ENCODE results near the gene LEMD2. TPM values are rescaled to one million over a fixed set of nuclear protein-coding genes. Genes with fewer than 3 reads are reported as not detected.
"Not testable (repeated sequence)": the region's sequence is repeated elsewhere in the genome, so short reads cannot be mapped to it uniquely, and the experiment has no call there.

The LEMD2 gene
- 59.2 and 59.6 TPM in 2 replicates for total RNA-seq

DNA sequence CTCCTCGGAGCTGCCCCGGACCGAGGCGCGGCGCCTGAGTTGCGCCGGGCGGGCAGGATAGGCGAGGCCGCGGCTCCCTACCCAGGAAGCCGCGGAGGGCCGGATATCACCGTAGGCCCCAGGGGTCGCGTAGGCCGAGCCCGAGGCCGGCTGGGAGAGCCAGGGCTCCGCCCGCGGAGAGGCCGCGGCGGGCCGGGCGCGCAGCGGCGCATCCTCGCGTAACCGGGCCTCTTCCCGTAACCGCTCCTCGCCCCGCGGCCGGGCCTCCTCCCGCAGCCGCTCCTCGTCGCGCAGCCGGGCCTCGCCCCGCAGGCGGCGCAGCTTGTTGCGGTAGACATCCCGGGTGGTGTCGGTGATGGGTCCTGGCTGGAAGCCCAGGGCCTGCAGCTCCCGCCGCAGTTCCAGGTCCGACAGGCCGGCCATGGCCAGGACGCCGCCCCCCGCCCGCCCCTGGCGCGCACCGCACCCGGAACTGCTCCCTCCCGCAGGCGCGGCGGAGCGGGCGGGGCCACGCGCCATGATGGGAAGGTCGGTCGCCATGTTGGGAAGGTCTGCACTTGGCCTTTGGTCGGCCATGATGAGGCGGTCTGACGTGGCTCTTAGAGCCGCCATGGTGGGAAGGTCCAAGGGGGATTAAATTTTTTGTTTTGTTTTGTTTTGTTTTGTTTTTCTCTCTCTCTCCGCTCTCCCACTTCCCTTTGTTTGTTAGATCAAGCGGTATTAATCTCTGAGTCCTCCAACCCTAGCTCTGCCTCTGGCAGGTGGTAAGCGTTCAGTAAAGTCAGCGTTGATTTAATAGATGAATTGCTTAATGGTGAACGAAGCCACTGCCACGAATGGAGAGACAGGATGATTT, at the start of gene LEMD2:
LEMD2 (minus strand) TSS at position 437 of the 856 bp plus-strand sequence; CDS start at position 423, 14 bp downstream.
- TF ChIP-seq, protein P1, sequence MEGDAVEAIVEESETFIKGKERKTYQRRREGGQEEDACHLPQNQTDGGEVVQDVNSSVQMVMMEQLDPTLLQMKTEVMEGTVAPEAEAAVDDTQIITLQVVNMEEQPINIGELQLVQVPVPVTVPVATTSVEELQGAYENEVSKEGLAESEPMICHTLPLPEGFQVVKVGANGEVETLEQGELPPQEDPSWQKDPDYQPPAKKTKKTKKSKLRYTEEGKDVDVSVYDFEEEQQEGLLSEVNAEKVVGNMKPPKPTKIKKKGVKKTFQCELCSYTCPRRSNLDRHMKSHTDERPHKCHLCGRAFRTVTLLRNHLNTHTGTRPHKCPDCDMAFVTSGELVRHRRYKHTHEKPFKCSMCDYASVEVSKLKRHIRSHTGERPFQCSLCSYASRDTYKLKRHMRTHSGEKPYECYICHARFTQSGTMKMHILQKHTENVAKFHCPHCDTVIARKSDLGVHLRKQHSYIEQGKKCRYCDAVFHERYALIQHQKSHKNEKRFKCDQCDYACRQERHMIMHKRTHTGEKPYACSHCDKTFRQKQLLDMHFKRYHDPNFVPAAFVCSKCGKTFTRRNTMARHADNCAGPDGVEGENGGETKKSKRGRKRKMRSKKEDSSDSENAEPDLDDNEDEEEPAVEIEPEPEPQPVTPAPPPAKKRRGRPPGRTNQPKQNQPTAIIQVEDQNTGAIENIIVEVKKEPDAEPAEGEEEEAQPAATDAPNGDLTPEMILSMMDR (IDR thresholded peaks at IDR 0.05; ENCODE audit: insufficient read depth, low read depth, low read length) = no peak
- peak within 1 kb of the TSS; percentile 69 for H3K4me3 ChIP-seq (ENCODE audit: low read depth, low read length)
- peak; percentile 95 for DNase-seq (ENCODE audit: low read depth)

DNA sequence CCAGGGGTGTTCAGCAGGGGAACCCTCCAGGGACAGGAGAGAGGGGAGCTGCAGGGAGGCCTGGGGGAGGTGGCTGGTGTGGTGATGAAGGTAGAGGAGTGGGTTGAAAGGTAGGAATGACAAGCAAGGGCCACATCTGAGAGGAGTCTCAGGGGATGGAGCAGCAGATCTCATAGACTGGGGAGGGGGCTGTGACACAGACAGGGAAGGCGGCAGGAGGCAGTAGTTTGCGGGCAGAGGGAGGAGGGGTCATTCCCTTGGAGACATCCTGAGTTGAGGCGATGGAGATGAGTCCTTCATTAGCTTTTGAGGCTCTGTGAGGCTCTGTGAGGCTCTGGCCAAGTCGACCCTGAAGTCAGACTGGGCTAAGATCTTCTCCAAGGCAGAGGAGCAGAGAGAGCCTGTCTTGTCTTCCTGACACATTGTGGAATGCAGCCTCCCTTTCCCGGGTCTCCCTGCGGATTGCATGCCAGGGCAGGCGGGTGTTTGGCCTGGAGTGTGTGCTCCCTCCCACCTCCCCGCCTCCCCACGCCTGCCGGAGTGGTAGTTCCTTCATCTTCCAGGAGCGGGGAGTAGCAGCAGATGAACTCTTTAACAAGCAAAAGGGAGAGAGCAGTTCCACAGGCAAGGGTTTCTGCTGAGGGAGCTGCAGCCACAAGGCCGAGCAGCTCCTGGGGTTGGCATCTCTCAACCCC, 49.2 kb upstream of the LEMD2 start:
- no peak overlapping the region for H3K4me3 ChIP-seq (ENCODE audit: low read depth, low read length)
- TF ChIP-seq, protein P1 (IDR thresholded peaks at IDR 0.05; ENCODE audit: insufficient read depth, low read depth, low read length) = peak; percentile 3
- peak; percentile 69 for DNase-seq (ENCODE audit: low read depth)

DNA sequence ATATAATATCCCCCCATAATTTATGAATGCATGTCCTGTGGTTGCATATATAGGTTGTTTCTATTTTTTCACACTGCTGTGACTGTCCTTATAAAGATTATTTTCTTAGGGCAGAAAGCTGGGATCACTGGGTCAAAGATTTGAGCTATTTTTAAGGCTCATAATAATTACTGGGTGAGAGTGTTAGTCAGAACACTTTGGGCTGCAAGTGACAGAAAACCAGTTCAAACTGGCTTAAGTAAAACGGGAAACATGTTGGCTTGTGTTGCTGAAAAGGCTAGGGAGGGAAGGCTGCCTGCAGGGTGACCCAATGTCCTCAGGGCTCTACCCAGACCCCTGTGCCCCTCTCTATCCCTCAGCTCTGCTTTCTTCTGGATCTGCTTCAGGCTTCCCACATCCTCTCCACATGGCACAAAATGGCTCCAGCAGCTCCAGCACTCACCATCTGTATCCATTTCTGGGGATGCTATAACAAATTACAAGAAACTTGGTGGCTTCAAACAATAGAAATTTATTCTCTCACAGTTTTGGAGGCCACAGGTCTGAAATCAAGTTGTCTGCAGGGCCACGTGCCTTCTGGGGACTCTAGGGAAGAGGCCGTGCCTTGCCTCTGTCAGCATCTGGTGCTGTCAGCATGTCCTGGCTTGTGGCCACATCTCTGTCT, 48.0 kb upstream of the LEMD2 start:
- TF ChIP-seq, protein P1 (IDR thresholded peaks at IDR 0.05; ENCODE audit: insufficient read depth, low read depth, low read length) = no peak
- no peak for DNase-seq (ENCODE audit: low read depth)
- no peak overlapping the region for H3K4me3 ChIP-seq (ENCODE audit: low read depth, low read length)

DNA sequence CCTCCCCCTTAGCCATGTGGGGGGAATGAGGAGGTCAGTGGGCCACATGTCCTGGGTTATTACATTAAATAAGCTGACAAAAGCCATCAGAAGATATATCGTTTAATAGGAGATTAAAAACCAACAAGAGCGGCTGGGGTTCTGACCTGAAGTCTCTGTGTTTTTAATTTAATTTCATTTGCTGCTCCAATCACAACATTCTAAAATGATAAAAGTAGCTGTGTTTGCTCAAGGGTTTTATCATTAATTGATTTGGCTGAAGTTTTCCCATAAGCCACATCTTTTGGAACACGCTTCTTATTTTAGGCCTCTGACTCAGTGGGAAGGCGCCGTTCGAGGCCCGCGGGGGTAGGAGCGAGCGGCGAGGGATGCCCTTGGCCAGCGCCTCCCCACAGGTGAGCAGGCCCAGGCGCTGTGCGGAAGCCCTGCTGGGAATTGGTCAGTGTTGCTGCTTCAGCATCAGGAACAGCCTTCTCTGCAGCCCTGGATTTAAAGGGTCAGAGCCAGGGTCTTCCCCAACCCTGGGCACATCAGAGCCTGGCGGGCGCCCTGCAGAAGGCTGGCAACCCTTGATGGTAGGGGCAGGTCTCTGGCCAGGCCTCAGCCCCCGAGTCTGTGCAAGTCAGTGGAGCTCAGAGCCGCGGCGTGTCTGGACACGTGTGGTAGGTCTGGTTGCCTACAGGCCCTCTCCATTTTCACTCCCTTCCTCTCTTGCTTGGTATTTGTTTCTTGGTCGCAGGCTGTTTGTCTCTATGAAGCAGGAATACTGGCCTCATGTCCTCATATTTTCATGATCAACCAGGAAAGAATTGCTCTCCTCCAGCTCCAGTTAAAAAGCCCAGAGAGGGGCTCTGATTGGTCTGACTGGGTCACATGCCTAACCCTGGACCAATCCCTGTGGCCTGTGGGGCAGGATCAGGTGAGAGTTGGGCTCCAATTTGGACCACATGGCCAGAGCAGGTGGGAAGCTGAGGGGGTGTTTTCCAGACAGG, 45.8 kb upstream of the LEMD2 start:
- DNase-seq (ENCODE audit: low read depth) = no peak
- H3K4me3 ChIP-seq (ENCODE audit: low read depth, low read length) = no peak overlapping the region
- TF ChIP-seq, protein P1 (IDR thresholded peaks at IDR 0.05; ENCODE audit: insufficient read depth, low read depth, low read length) = no peak

DNA sequence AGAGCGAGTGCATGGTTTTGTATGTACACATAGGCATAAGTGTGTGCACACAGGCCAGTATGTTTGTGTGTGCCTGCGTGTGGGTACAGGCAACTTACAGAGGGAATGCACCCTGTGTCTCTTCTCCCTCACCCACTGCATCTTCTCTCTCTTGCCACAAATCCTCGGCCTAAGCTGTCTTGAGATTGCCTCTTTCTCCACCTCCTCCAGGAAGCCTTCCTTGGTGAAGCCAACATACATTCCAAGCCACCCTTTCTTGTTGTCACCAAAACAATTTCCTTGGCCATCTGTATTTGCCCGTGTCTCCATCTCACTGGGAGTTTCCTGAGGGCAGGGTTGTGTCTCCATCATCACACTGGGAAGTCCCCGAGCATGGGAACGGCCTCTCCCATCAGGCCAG, 44.7 kb upstream of the LEMD2 start:
- DNase-seq (ENCODE audit: low read depth) = no peak
- H3K4me3 ChIP-seq (ENCODE audit: low read depth, low read length) = no peak overlapping the region
- TF ChIP-seq, protein P1 (IDR thresholded peaks at IDR 0.05; ENCODE audit: insufficient read depth, low read depth, low read length) = no peak

DNA sequence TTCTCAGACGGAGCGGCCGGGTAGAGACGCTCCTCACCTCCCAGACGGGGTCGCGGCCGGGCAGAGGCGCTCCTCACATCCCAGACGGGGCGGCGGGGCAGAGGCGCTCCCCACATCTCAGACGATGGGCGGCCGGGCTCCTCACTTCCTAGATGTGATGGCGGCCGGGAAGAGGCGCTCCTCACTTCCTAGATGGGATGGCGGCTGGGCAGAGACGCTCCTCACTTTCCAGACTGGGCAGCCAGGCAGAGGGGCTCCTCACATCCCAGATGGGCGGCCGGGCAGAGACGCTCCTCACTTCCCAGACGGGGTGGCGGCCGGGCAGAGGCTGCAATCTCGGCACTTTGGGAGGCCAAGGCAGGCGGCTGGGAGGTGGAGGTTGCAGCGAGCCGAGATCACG, 43.9 kb upstream of the LEMD2 start:
- DNase-seq (ENCODE audit: low read depth) = not testable (repeated sequence)

DNA sequence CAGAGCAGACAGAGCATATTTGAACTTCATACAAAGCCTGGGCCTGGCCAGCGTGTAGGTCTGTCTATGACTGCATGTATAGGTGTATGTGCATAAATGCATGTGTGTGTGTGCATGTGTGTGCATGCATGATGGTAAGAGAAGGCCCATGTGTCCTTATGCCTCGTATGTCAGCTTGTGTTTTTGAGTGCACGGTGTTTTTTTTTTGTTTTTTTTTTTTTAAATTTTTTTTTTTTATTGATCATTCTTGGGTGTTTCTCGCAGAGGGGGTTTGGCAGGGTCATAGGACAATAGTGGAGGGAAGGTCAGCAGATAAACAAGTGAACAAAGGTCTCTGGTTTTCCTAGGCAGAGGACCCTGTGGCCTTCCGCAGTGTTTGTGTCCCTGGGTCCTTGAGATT, 42.8 kb upstream of the LEMD2 start:
- not testable (repeated sequence) for DNase-seq (ENCODE audit: low read depth); H3K4me3 ChIP-seq (ENCODE audit: low read depth, low read length)

More for the DNA sequence above, 43.9 kb upstream of the LEMD2 start:
- H3K4me3 ChIP-seq (ENCODE audit: low read depth, low read length) = not testable (repeated sequence)
